Caco-2 (cell line): ENCODE data around the gene PDZD2. TPM values are rescaled to one million over a fixed set of nuclear protein-coding genes. Genes with fewer than 3 reads are reported as not detected.

Source experiments
- BruUV-seq: library from RNA; stranded (reverse); fragments of 400-500 nt; replicated peaks from 2 replicates; lab custom pipeline; 2021; lab: Mats Ljungman, UMichigan
- CTCF ChIA-PET: fragments of 300-600 bp; sonication (Branson Sonifier 250); formaldehyde crosslinking; loops from one replicate; lab custom pipeline; 2022; ENCODE audit warnings: antibody characterized with exemption; lab: Charles Lee
- POLR2A ChIA-PET: fragments of 300-600 bp; sonication (Branson Sonifier 250); formaldehyde crosslinking; loops from one replicate; lab custom pipeline; 2022; ENCODE audit warnings: antibody characterized with exemption; lab: Charles Lee
- DNase-seq, 2 experiments: peaks; one replicate each; pipeline versions ENCODE4 v3.0.0 to v3.0.0-alpha.2; 2020 to 2022
- H3K27me3 ChIP-seq: replicated peaks from 2 replicates; pipeline ENCODE4 v1.6.0; 2011; ENCODE audit warnings: low read length; ENCODE audit not compliant: control insufficient read depth, insufficient read depth
- H3K36me3 ChIP-seq: 2 replicates; pipeline ENCODE4 v1.5.1; 2011; ENCODE audit warnings: low read length; ENCODE audit not compliant: control insufficient read depth, insufficient read depth
- H3K4me1 ChIP-seq: fragments of 250-450 bp; sonication (Bioruptor Pico); 2 replicates; pipeline ENCODE4 v1.5.1; 2020; ENCODE audit warnings: mild to moderate bottlenecking
- H3K4me3 ChIP-seq: 2 replicates; pipeline ENCODE4 v1.5.1; 2011; ENCODE audit warnings: low read depth, mild to moderate bottlenecking, control low read depth, low read length
- H3K9me3 ChIP-seq: fragments of 250-450 bp; sonication (Bioruptor Pico); 2 replicates; pipeline ENCODE4 v1.5.1; 2020; ENCODE audit warnings: mild to moderate bottlenecking, moderate library complexity
- H3K27ac Mint-ChIP-seq: one replicate; pipeline ENCODE4 v1.8.0; 2022; ENCODE audit warnings: mixed read lengths; ENCODE audit not compliant: unreplicated experiment
- H3K27me3 Mint-ChIP-seq: one replicate; pipeline ENCODE4 v1.8.0; 2022; ENCODE audit warnings: mixed read lengths; ENCODE audit not compliant: insufficient read depth, unreplicated experiment
- H3K36me3 Mint-ChIP-seq: one replicate; pipeline ENCODE4 v1.8.0; 2022; ENCODE audit warnings: mild to moderate bottlenecking, mixed read lengths; ENCODE audit not compliant: insufficient read depth, unreplicated experiment
- H3K4me1 Mint-ChIP-seq: one replicate; pipeline ENCODE4 v1.8.0; 2022; ENCODE audit warnings: low read depth, mixed read lengths; ENCODE audit not compliant: unreplicated experiment
- H3K4me3 Mint-ChIP-seq: one replicate; pipeline ENCODE4 v1.8.0; 2022; ENCODE audit warnings: mild to moderate bottlenecking, moderate library complexity, mixed read lengths; ENCODE audit not compliant: unreplicated experiment
- H3K9me3 Mint-ChIP-seq: one replicate; pipeline ENCODE4 v1.8.0; 2022; ENCODE audit warnings: mixed read lengths; ENCODE audit not compliant: unreplicated experiment
- CTCF ChIP-seq, 2 experiments: fragments of 200-600 bp in 1 of 2; IDR thresholded peaks; 1 replicate in 1 of 2; 2 replicates in 1 of 2; pipeline versions ENCODE4 v1.5.1 to v1.8.0; 2011 to 2022; ENCODE audit warnings: antibody characterized with exemption in 1 of 2, control low read depth in 1 of 2, inconsistent platforms in 1 of 2, low read depth in 1 of 2, low read length in 1 of 2, mild to moderate bottlenecking in 1 of 2, moderate library complexity in 1 of 2; ENCODE audit not compliant: insufficient read depth in 1 of 2, severe bottlenecking in 1 of 2, unreplicated experiment in 1 of 2
- intact Hi-C: fragments of 100-400 bp; cut with micrococcal nuclease; formaldehyde crosslinking; loops from one replicate; pipeline ENCODE4 v1.10.0; 2022; ENCODE audit not compliant: unreplicated experiment
- total RNA-seq: library from RNA; stranded (reverse); gene quantifications from 2 replicates; pipeline ENCODE4 v1.2.3, GENCODE V29; 2022

Gene PDZD2
- total RNA-seq, 1 experiment from 2014 or later: 0.16 TPM

GRCh38 chr5:31995006-31995405 lies 356.1 kb downstream of the PDZD2 start:
- Histone ChIP-seq H3K9me3 (no peaks in the 10 kb centered on the region), H3K27me3 (no peaks in the 10 kb centered on the region), H3K4me1 (peaks cover 7% of the 10 kb centered on the region), H3K36me3 (no peaks in the 10 kb centered on the region), H3K4me3 (no peak overlapping the region)
- intact Hi-C loops: no loop called here
- Mint-ChIP-seq H3K36me3 (no peaks in the 10 kb centered on the region), H3K9me3 (no peaks in the 10 kb centered on the region), H3K4me3 (no peak overlapping the region), H3K27ac (no peak overlapping the region), H3K4me1 (no peaks in the 10 kb centered on the region), H3K27me3 (peaks cover 8% of the 10 kb centered on the region)
- no peak for DNase-seq
- no peak for TF ChIP-seq CTCF (IDR thresholded peaks at IDR 0.05; ENCODE audit: insufficient read depth in 1 of 2, low read depth in 1 of 2, low read length in 1 of 2, severe bottlenecking in 1 of 2, unreplicated experiment in 1 of 2)
- POLR2A ChIA-PET: no interaction called here
- CTCF ChIA-PET: no interaction called here
- BruUV-seq: no TSS peak

GRCh38 chr5:31995714-31996113 lies 356.8 kb downstream of the PDZD2 start:
- TF ChIP-seq CTCF (IDR thresholded peaks at IDR 0.05; ENCODE audit: insufficient read depth in 1 of 2, low read depth in 1 of 2, low read length in 1 of 2, severe bottlenecking in 1 of 2, unreplicated experiment in 1 of 2): no peak
- no peaks in the 10 kb centered on the region for H3K27me3 ChIP-seq
- H3K4me3 Mint-ChIP-seq: no peak overlapping the region
- H3K4me1 ChIP-seq: peaks cover 7% of the 10 kb centered on the region
- no peaks in the 10 kb centered on the region for H3K4me1 Mint-ChIP-seq
- intact Hi-C loops: no loop called here
- DNase-seq: no peak
- no peaks in the 10 kb centered on the region for H3K9me3 ChIP-seq
- H3K36me3 ChIP-seq: no peaks in the 10 kb centered on the region
- no peak overlapping the region for H3K27ac Mint-ChIP-seq
- H3K4me3 ChIP-seq: no peak overlapping the region
- no TSS peak for BruUV-seq
- ChIA-PET POLR2A (no interaction called here), CTCF (no interaction called here)
- H3K9me3 Mint-ChIP-seq: no peaks in the 10 kb centered on the region
- peaks cover 8% of the 10 kb centered on the region for H3K27me3 Mint-ChIP-seq
- H3K36me3 Mint-ChIP-seq: no peaks in the 10 kb centered on the region

- CTCF ChIA-PET: no interaction called here
- Histone ChIP-seq H3K4me1 (peaks cover 7% of the 10 kb centered on the region), H3K27me3 (no peaks in the 10 kb centered on the region), H3K36me3 (no peaks in the 10 kb centered on the region), H3K4me3 (no peak overlapping the region), H3K9me3 (no peaks in the 10 kb centered on the region)
- no peak for TF ChIP-seq CTCF (IDR thresholded peaks at IDR 0.05; ENCODE audit: insufficient read depth in 1 of 2, low read depth in 1 of 2, low read length in 1 of 2, severe bottlenecking in 1 of 2, unreplicated experiment in 1 of 2)
- POLR2A ChIA-PET: no interaction called here
- no peak overlapping the region for H3K4me3 Mint-ChIP-seq
- H3K4me1 Mint-ChIP-seq: no peaks in the 10 kb centered on the region
- no peak for DNase-seq
- no peaks in the 10 kb centered on the region for H3K36me3 Mint-ChIP-seq
- BruUV-seq: no TSS peak
- H3K9me3 Mint-ChIP-seq: no peaks in the 10 kb centered on the region
- no peak overlapping the region for H3K27ac Mint-ChIP-seq
- intact Hi-C loops: no loop called here
- peaks cover 4% of the 10 kb centered on the region for H3K27me3 Mint-ChIP-seq
Observed at GRCh38 chr5:31996909-31997308, 358.0 kb downstream of the PDZD2 start.
